KOPT-K1 (cell line): Measurements from ENCODE around the gene PTPRN2.

ENCODE experiments used
- H3K27ac ChIP-seq: fragments of 200-600 bp; sonication (generic); 2 replicates; pipeline ENCODE4 v1.5.1; 2016; ENCODE audit warnings: antibody characterized with exemption, mild to moderate bottlenecking, low read depth, low read length; ENCODE audit not compliant: poor library complexity, severe bottlenecking
- H3K36me3 ChIP-seq: fragments of 200-600 bp; sonication (generic); 2 replicates; pipeline ENCODE4 v1.5.1; 2017; ENCODE audit warnings: antibody characterized with exemption, mild to moderate bottlenecking, low read length, moderate library complexity; ENCODE audit not compliant: insufficient read depth
- H3K9me3 ChIP-seq: fragments of 200-600 bp; sonication (generic); 2 replicates; pipeline ENCODE4 v1.5.1; 2017; ENCODE audit warnings: antibody characterized with exemption, low read length, mild to moderate bottlenecking; ENCODE audit not compliant: insufficient read depth, poor library complexity, severe bottlenecking

Gene PTPRN2

GRCh38 chr7:157678501-157678900 lies 909.1 kb downstream of the PTPRN2 start:
- H3K9me3 ChIP-seq, result no peaks in the 10 kb centered on the region
- peaks cover 41% of the 10 kb centered on the region for H3K36me3 ChIP-seq

DNA sequence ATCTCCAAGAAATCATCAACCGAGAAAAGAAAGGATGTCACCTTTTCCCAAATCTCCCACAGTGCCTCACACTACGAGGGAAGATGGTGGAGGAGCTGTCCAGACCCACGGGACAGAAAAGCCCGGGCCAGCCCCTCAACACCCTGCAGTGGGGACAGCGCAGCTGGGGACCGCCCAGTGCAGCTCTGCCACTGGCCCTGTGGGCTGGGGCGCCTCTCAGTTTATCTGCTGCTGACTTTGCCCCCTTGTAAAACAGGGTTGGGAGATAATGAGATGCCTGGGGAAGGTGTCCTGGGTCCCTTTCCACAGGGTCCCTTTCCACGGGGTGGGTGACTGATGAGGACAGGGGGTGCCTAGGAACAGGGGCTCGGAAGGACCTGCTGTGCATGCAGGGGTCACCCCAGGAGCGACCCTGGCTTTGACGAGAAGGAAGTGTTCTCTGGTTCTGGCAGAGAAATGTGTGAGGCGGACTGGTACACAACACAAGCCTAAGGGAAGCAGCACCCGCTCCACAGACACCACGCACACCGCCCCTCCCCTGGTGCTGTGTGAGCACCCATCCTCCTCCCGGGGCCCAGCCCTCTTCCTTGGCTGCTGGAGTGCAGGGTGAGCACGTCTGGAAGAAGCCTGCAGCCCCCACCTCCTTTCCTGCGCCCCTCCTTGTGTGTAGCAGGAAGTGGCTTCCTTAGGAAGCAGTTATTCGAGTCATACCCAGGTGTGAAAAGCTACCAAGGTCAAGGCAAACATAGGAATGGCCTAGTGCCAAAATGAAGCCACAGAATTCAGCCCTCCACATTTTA lies 911.0 kb downstream of the PTPRN2 start:
- H3K27ac ChIP-seq, result peak overlapping the region; percentile 48
- H3K36me3 ChIP-seq, result peaks cover 27% of the 10 kb centered on the region
- no peaks in the 10 kb centered on the region for H3K9me3 ChIP-seq

More at GRCh38 chr7:157678501-157678900, 909.1 kb downstream of the PTPRN2 start:
- H3K27ac ChIP-seq, result peak overlapping the region; percentile 46

- Histone ChIP-seq H3K9me3 (no peaks in the 10 kb centered on the region), H3K36me3 (0 out of 2 replicates have a peak, but pooled peaks cover 23% of the 10 kb centered on the region), H3K27ac (peak overlapping the region; percentile 48)
Observed at GRCh38 chr7:157676001-157676400, 911.6 kb downstream of the PTPRN2 start.

DNA sequence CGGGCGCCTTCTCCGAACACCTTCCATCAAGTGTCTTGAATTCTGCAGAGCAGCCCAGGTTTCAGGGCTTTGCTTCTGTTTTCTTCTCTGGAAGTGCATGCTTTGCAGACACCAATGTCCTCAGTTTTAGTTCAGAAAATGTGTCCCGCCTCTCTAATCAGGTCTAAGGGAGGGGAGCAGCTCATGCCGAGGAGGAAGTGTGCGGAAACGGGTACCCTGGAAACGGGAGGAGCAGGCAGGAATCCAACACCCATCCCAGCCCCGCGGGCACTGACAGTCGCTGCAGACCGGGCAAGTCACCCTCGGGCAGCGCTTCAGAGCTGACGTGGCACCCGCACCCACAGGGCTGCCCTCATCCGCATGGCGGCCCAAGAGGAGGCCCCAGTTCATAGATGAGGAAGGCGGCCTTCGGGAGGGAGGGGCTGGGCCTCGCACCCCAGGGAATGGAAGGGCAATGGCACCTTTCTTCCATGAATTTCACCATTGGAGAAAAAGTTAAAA lies 912.1 kb downstream of the PTPRN2 start:
- Histone ChIP-seq H3K36me3 (0 out of 2 replicates have a peak, but pooled peaks cover 18% of the 10 kb centered on the region), H3K9me3 (no peaks in the 10 kb centered on the region), H3K27ac (peak overlapping the region; percentile 14)

- peak overlapping the region; percentile 14 for H3K27ac ChIP-seq
- no peaks in the 10 kb centered on the region for H3K9me3 ChIP-seq
- 0 out of 2 replicates have a peak, but pooled peaks cover 18% of the 10 kb centered on the region for H3K36me3 ChIP-seq
Observed at GRCh38 chr7:157674715-157675426, 912.8 kb downstream of the PTPRN2 start.

DNA sequence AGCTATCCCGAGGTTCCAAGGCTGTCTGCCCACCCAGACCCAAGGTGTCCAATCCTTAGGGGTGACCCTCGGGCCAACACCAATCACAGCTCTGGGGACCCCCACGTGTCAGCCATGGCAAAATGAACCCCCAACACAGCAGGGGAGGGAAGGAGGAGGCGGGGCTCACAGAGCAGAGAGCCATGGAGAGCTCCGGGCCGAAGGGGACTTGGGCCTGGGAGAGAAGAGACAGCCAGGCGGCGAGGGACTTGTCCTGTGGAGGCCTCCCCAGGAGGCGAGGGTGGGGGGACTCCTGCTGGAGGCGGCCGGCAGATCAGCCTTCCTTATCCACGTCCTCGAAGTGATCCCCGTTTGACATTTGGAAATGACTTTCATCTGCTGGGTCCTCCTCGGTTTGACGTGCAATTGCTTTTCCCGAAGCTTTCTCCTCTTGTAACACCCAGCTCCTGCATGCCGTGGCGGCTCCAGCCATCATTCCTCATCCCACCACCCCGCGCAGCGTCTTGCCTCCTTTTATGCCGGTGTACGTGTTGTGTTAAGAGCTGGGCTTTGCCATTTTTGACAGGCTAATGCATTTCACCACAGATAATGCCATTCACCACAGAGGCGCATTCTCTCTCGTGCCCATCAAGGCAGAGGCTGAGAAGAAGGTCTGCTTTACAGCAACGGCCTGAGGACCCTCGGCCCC lies 913.5 kb downstream of the PTPRN2 start:
- Histone ChIP-seq H3K9me3 (no peaks in the 10 kb centered on the region), H3K27ac (peak overlapping the region; percentile 3), H3K36me3 (0 out of 2 replicates have a peak, but pooled peaks cover 18% of the 10 kb centered on the region)

DNA sequence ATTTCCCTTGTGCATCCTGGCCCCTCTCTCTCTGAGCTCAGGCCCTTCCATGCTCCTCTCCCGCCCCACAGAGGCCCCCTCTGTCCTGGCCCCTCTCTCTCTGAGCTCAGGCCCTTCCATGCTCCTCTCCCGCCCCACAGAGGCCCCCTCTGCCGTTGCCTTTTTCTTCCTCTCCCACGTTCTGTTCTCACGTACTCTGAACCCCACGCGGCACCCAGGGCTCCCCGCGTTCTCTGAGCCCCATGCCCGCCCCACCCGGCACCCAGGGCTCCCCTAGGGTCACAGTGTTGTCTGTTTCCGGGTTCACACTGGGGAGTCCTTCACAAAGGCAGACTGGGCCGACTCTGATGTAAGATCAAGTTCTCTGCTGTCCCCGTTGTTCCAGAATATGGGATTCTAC lies 914.0 kb downstream of the PTPRN2 start:
- 0 out of 2 replicates have a peak, but pooled peaks cover 18% of the 10 kb centered on the region for H3K36me3 ChIP-seq
- H3K9me3 ChIP-seq, result no peaks in the 10 kb centered on the region

GRCh38 chr7:157671358-157672255 lies 916.0 kb downstream of the PTPRN2 start:
- 0 out of 2 replicates have a peak, but pooled peaks cover 5% of the 10 kb centered on the region for H3K36me3 ChIP-seq
- H3K27ac ChIP-seq, result peak overlapping the region; percentile 99
- H3K9me3 ChIP-seq, result no peaks in the 10 kb centered on the region

More for the DNA sequence above, 914.0 kb downstream of the PTPRN2 start:
- H3K27ac ChIP-seq, result peak overlapping the region; percentile 3

- 0 out of 2 replicates have a peak, but pooled peaks cover 5% of the 10 kb centered on the region for H3K36me3 ChIP-seq
- H3K27ac ChIP-seq, result peak overlapping the region; percentile 99
- H3K9me3 ChIP-seq, result no peaks in the 10 kb centered on the region
Observed at GRCh38 chr7:157670490-157671357, 916.9 kb downstream of the PTPRN2 start.

DNA sequence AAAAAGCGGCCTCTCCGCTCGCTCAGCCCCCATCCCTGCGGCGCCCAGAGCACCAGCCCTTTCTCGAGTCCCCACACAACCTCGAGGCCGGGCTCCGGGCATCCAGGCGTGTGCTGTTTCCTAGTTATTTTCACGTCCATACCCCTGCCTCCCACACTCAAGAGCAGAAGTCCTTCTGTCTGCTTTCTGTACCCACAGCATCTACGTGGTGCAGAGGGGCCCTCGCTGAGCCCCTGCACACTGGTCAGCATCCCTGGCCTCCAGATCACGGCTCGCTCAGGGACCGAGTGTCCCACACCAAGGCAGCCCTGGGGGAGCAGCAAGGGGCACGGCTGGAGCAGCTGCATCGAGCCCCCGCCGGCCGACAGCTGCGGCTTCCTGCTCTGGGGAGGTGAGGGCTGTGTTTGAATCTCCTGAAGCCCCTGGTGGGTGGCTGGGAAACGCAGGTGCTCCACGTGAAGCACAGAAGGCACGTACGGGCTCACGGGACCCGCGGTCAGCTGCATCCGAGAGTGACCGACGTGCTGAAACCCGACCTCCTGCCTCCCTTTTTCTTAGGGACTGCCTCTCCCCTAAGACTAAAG lies 917.8 kb downstream of the PTPRN2 start:
- peaks cover 10% of the 10 kb centered on the region; the same call in 1 of the 2 replicates for H3K36me3 ChIP-seq
- no peaks in the 10 kb centered on the region for H3K9me3 ChIP-seq
- H3K27ac ChIP-seq, result peak overlapping the region; percentile 99

DNA sequence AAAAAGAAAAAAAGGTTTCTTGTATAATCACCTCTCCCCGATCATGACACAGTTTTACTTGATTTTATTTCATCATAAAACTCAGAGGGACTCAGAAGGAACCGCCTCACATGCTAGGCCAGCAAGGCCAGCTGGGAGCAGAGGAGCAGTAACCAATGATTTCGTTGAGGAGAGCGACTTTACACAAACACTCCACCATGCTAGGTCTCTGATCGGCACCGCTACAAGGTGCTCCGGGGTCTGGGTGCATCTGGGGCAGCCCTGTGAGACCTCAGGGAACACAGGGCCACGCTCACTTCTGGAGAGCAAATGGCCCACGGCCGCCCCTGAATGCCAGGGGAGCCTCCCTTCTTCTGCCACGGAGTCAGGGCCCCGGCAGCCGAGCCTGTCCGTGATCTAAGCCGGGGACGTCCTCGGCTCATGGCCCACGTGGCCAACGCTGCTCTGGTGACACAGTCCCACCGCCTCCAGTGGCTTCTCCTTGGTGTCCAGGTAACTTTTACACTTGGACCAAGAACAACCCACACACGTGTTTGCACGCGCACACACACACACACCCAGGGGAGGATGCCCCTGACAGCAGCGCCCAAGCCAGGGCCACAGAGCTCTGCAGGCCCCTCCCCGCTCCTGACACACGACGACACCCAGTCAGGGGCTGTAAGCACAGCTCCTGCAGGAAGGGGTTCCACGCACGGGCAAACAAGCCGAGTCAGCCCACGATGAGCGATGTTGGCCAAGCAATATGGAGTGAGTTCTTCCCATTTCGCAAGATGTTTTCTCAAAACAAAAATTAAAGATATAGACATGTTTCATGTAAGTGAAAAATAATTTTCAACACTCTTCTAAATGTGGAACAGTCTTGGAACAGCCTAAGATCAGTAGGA lies 918.5 kb downstream of the PTPRN2 start:
- peak overlapping the region; percentile 99 for H3K27ac ChIP-seq
- peaks cover 11% of the 10 kb centered on the region; the same call in 1 of the 2 replicates for H3K36me3 ChIP-seq
- no peaks in the 10 kb centered on the region for H3K9me3 ChIP-seq

GRCh38 chr7:157668221-157668883 lies 919.3 kb downstream of the PTPRN2 start:
- Histone ChIP-seq H3K27ac (peak overlapping the region; percentile 99), H3K9me3 (no peaks in the 10 kb centered on the region)

More at GRCh38 chr7:157668221-157668883, 919.3 kb downstream of the PTPRN2 start:
- peaks cover 11% of the 10 kb centered on the region; the same call in 1 of the 2 replicates for H3K36me3 ChIP-seq
